Activated effector memory CD4-positive, alpha-beta T cell treated with anti-CD3 and anti-CD28 coated beads, Interleukin-2, amount 50 U/mL, for 16 hours (primary cell): ENCODE data around the gene CRY2.
"Not testable (repeated sequence)": the region's sequence is repeated elsewhere in the genome, so short reads cannot be mapped to it uniquely, and the experiment has no call there.

Experiments
- DNase-seq: peaks from one replicate; pipeline ENCODE4 v3.0.0-alpha.2; 2020

CRY2 gene

GRCh38 chr11:45880772-45881570 is 33.7 kb downstream of the CRY2 start:
- DNase-seq, result no peak

- no peak for DNase-seq
These were observed 34.6 kb downstream of the CRY2 start for GRCh38 chr11:45881708-45882368.

GRCh38 chr11:45884596-45885185 is 37.4 kb downstream of the CRY2 start:
- no peak for DNase-seq

- peak; percentile 84 for DNase-seq
These were observed 38.1 kb downstream of the CRY2 start, which contains the start of gene MAPK8IP1 for GRCh38 chr11:45885274-45885920. Gene MAPK8IP1 (plus strand): TSS chr11:45885651. CDS start chr11:45885821, 170 bp downstream.

- DNase-seq, result no peak
These were observed 38.8 kb downstream of the CRY2 start for GRCh38 chr11:45885921-45886721.

- no peak for DNase-seq
These were observed 39.7 kb downstream of the CRY2 start for GRCh38 chr11:45886816-45887520.

GRCh38 chr11:45887587-45887986 is 40.3 kb downstream of the CRY2 start:
- DNase-seq, result no peak

- no peak for DNase-seq
These were observed 42.3 kb downstream of the CRY2 start for GRCh38 chr11:45889555-45889954.

- no peak for DNase-seq
These were observed 42.7 kb downstream of the CRY2 start for GRCh38 chr11:45889966-45890365.

- DNase-seq, result no peak
These were observed 43.7 kb downstream of the CRY2 start for GRCh38 chr11:45890886-45891550.

GRCh38 chr11:45892856-45893255 is 45.6 kb downstream of the CRY2 start:
- DNase-seq, result no peak

GRCh38 chr11:45894555-45895247 is 47.4 kb downstream of the CRY2 start:
- DNase-seq, result no peak

GRCh38 chr11:45895553-45896259 is 48.4 kb downstream of the CRY2 start:
- no peak for DNase-seq

GRCh38 chr11:45896422-45896984 is 49.2 kb downstream of the CRY2 start:
- no peak for DNase-seq

- DNase-seq, result no peak
These were observed 50.3 kb downstream of the CRY2 start for GRCh38 chr11:45897556-45897955.

- DNase-seq, result no peak
These were observed 51.8 kb downstream of the CRY2 start for GRCh38 chr11:45899086-45899447.

- peak; percentile 85 for DNase-seq
These were observed 52.3 kb downstream of the CRY2 start for GRCh38 chr11:45899448-45900174.

GRCh38 chr11:45900175-45900800 is 53.0 kb downstream of the CRY2 start:
- not testable (repeated sequence) for DNase-seq
